ENCODE measurements around the gene LYRM2. TPM values are rescaled to one million over a fixed set of nuclear protein-coding genes. Genes with fewer than 3 reads are reported as not detected.

Gene LYRM2
- total RNA-seq, 1 donor from 2014 or later, result 11.3 TPM

DNA sequence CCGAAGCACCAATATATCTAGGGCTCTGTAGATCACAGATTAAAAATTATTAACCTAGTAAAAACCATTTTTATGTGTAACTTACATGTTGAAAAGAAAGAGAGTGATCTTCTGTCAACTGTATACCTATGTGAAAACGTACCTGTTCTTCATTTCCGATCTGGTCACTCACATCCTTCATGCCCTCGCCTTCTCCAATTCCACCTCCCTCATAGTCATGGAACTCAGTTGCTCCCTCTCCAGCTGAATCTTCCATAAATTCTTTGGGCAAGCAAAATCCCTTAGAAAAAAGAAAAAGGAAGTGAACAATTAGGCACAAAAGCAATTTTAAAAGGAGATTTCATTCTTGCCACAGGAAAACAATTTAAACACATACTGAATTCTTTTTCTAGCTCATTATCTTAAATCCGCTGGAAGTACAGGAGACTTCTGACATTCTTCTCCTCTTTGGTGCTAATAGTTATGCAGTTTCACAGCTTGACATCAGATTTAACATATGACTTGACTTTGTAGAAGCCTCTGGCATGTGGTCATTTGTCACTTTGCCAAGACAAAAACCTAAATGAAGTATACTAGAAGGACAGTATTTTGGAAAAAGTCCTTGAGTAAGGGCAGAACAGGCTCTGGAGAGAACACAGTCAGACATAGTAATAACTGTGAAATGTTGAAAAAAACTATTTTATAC is 29.5 kb upstream of the LYRM2 start:
- TF ChIP-seq, protein P1, sequence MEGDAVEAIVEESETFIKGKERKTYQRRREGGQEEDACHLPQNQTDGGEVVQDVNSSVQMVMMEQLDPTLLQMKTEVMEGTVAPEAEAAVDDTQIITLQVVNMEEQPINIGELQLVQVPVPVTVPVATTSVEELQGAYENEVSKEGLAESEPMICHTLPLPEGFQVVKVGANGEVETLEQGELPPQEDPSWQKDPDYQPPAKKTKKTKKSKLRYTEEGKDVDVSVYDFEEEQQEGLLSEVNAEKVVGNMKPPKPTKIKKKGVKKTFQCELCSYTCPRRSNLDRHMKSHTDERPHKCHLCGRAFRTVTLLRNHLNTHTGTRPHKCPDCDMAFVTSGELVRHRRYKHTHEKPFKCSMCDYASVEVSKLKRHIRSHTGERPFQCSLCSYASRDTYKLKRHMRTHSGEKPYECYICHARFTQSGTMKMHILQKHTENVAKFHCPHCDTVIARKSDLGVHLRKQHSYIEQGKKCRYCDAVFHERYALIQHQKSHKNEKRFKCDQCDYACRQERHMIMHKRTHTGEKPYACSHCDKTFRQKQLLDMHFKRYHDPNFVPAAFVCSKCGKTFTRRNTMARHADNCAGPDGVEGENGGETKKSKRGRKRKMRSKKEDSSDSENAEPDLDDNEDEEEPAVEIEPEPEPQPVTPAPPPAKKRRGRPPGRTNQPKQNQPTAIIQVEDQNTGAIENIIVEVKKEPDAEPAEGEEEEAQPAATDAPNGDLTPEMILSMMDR (conservative IDR thresholded peaks at IDR 0.05; ENCODE audit: low read depth, low read length), result no peak
- no peak for DNase-seq (ENCODE audit: low read depth)
- H3K4me3 ChIP-seq (ENCODE audit: low read depth, low read length), result no peak overlapping the region

DNA sequence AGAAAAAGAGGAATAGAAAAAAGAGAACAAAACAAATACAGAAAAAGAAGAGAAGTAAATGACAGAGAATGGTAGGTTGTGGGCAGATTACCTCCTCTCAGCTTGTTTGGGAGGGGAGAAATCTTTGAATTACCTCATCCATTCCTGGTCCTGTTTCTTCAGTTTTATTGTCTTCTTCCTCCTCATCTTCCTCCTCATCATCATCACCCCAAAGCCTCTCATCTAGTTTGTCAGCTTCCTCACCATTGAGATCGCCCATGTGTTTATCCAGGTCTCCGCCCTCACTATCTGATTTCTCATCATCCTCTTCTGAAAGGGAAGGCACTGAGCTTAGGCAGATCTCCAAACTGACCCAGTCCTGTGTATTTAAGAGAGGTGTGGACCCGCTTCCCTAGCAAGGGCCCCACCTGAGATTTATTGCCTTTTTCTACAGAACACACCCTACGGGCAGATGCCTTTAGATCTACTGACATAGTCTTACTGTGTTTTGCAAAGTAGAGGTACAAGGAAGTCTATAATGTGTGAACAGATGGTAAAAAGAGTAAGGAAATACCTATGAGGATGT is 24.2 kb upstream of the LYRM2 start:
- TF ChIP-seq, protein P1 (conservative IDR thresholded peaks at IDR 0.05; ENCODE audit: low read depth, low read length), result no peak
- H3K4me3 ChIP-seq (ENCODE audit: low read depth, low read length), result no peak overlapping the region
- no peak for DNase-seq (ENCODE audit: low read depth)

DNA sequence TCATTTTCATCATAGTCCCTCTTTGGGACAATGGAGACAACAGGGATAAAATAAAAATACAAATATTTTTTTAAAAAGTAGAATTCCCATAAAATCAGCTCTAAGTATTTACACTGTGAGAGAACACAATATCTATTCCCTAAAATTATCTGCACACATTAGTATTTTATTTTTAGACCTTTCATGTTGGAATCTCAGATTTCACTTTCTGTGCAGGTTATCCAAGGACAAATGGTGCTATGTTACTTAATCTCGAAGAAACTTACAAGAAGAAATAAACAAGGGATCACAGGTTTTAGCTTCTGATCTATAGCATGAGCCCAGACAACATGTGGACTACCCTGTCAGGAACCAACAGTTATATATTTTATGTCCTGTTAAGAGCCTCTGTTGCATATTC is 23.0 kb upstream of the LYRM2 start:
- TF ChIP-seq, protein P1 (conservative IDR thresholded peaks at IDR 0.05; ENCODE audit: low read depth, low read length), result no peak
- H3K4me3 ChIP-seq (ENCODE audit: low read depth, low read length), result no peak overlapping the region
- DNase-seq (ENCODE audit: low read depth), result no peak

DNA sequence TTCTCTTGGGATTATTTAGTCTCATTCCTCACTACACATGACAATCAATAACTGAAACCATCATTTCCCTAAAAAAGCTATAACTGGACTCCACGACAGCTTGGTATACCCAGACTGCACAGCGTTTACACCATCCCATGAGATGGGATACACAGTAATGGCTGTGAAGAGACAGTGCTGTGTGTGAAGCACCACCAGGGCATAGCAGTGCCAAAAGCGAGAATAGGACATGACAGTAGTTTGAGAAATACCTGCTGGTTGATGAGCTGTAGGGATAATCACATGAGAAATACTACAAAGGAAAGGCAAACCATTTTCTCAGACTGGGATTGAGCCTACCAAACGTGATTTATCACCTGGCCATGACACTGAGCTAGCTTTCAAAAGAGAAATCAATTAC is 22.4 kb upstream of the LYRM2 start:
- DNase-seq (ENCODE audit: low read depth), result no peak
- TF ChIP-seq, protein P1 (conservative IDR thresholded peaks at IDR 0.05; ENCODE audit: low read depth, low read length), result no peak
- no peak overlapping the region for H3K4me3 ChIP-seq (ENCODE audit: low read depth, low read length)

DNA sequence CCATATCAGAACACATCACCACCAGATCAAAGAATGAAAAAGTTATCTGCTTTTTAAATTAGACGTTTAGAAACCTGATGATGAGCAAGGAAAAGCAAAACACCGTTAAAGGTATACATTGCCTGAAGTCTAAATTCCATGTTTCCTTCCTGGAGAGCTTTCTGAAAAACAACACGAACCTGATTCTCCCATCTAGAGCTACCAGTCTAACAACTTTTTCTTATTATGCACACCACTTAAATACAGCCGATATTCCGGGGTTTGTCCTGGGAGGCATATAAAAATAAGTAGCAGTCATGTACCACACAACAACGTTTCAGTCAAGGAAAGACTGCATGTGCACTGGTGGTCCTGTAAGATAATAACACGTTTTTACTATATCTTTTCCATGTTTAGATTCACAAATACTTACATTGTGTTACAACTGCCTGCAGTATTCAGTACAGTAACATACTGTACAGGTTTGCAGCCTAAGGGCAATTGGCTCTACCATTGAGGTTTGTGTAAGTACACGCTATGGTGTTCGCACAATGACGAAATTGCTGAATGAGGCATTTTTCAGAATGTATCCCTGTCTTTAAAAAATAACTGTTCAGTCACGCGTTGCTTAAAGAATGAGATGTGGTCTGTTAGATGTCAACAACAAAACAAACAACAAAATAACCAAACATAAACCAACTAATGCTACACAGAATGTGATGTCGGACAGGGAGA is 19.1 kb upstream of the LYRM2 start:
- TF ChIP-seq, protein P1 (conservative IDR thresholded peaks at IDR 0.05; ENCODE audit: low read depth, low read length), result no peak
- DNase-seq (ENCODE audit: low read depth), result no peak
- no peak overlapping the region for H3K4me3 ChIP-seq (ENCODE audit: low read depth, low read length)

DNA sequence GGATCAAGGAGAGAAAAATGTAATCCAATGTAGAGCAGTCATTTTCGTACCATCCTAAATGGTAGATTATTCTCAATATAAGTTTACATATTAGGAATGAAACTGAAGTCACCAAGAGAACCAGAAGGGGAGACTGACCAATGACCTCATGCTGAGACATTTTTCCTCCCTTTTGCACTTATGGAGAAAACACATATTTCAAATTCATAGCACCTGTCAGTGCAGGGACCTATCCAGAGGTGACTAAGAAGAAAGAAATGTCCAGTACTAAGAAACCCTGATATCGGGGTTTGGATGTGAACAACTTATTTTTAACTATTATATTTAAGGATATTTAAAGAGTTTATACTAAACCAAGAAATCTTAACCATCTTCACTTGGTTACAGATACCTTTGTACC is 16.6 kb upstream of the LYRM2 start:
- DNase-seq (ENCODE audit: low read depth), result no peak
- H3K4me3 ChIP-seq (ENCODE audit: low read depth, low read length), result no peak overlapping the region
- TF ChIP-seq, protein P1 (conservative IDR thresholded peaks at IDR 0.05; ENCODE audit: low read depth, low read length), result no peak

Measured in epithelial cell of proximal tubule (primary cell).